ENCODE measurements around the gene SMYD1. TPM values are rescaled to one million over a fixed set of nuclear protein-coding genes. Genes with fewer than 3 reads are reported as not detected.

SMYD1 gene
- total RNA-seq, 1 experiment from 2014 or later: not detected

DNA sequence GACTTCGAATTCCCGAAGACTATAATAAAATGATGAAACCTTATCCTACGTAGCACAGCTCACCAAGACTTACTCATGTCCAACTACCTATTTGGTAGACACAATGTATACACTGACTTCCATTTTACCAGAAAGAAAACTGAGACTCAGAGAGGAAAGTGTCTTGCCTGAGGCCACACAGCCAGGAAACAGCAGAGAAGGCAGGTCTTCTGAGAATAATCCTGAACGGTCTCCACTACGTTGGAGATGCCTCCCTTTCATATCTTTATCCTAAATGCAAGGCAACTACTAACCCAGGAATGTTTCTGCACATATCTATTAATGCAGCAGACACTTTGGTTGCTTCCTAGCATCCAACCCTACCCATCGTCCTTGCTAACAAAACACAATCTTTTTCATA, 72.2 kb downstream of the SMYD1 start:
- intact Hi-C loops (cut with micrococcal nuclease; ENCODE audit: unreplicated experiment) (no loop called here), in situ Hi-C loops (cut with HindIII; ENCODE audit: low pct_unique_long_range_greater_than_20kb, low sequenced_read_pairs) (no loop called here)
- no peaks in the 10 kb centered on the region for H3K9me3 ChIP-seq (ENCODE audit: control insufficient read depth, insufficient read depth, low read depth, low read length)
- H3K4me1 ChIP-seq (ENCODE audit: control insufficient read depth, insufficient read depth, low read length): no peaks in the 10 kb centered on the region
- ATAC-seq: no peak
- no peak for DNase-seq (ENCODE audit: low read depth, low spot score)
- no peaks in the 10 kb centered on the region for H3K36me3 ChIP-seq (ENCODE audit: control insufficient read depth, insufficient read depth, low read length)
- TF ChIP-seq CTCF (IDR thresholded peaks at IDR 0.05): no peak
- TF ChIP-seq SIN3A (IDR thresholded peaks at IDR 0.05; ENCODE audit: borderline replicate concordance, insufficient read depth, low read depth, low read length): no peak
- no peak for TF ChIP-seq POLR2AphosphoS5 (IDR thresholded peaks at IDR 0.05; ENCODE audit: low read depth, low read length)
- no peak for TF ChIP-seq REST (IDR thresholded peaks at IDR 0.05; ENCODE audit: insufficient read depth in 1 of 2, low read depth in 2 of 2, low read length in 1 of 2)
- TF ChIP-seq TCF7L2 (IDR thresholded peaks at IDR 0.05; ENCODE audit: low read depth, low read length): no peak
- BruUV-seq (replicated peaks): no TSS peak
- POLR2A ChIA-PET: no interaction called here
- no peak overlapping the region for H3K4me3 ChIP-seq (ENCODE audit: low read depth in 2 of 2, low read length in 2 of 2)
- H3K27me3 ChIP-seq (ENCODE audit: control insufficient read depth, insufficient read depth, low read length): peaks cover 9% of the 10 kb centered on the region
- CTCF ChIA-PET: no interaction called here
- H3K27ac ChIP-seq (ENCODE audit: low read length): no peak overlapping the region

- no TSS peak for BruUV-seq (replicated peaks)
These were observed 74.3 kb downstream of the SMYD1 start for GRCh38 chr2:88141952-88142351.

More at GRCh38 chr2:88141952-88142351, 74.3 kb downstream of the SMYD1 start:
- no peak for ATAC-seq
- no peak for DNase-seq (ENCODE audit: low read depth, low spot score)
- ChIA-PET POLR2A (no interaction called here), CTCF (no interaction called here)
- intact Hi-C loops (cut with micrococcal nuclease; ENCODE audit: unreplicated experiment): no loop called here
- no peak for TF ChIP-seq POLR2AphosphoS5 (IDR thresholded peaks at IDR 0.05; ENCODE audit: low read depth, low read length)
- TF ChIP-seq TCF7L2 (IDR thresholded peaks at IDR 0.05; ENCODE audit: low read depth, low read length): no peak
- no peak for TF ChIP-seq REST (IDR thresholded peaks at IDR 0.05; ENCODE audit: insufficient read depth in 1 of 2, low read depth in 2 of 2, low read length in 1 of 2)
- TF ChIP-seq CTCF (IDR thresholded peaks at IDR 0.05): no peak
- no peak for TF ChIP-seq SIN3A (IDR thresholded peaks at IDR 0.05; ENCODE audit: borderline replicate concordance, insufficient read depth, low read depth, low read length)
- Histone ChIP-seq H3K4me1 (ENCODE audit: control insufficient read depth, insufficient read depth, low read length) (no peaks in the 10 kb centered on the region), H3K27me3 (ENCODE audit: control insufficient read depth, insufficient read depth, low read length) (peaks cover 5% of the 10 kb centered on the region), H3K36me3 (ENCODE audit: control insufficient read depth, insufficient read depth, low read length) (no peaks in the 10 kb centered on the region), H3K9me3 (ENCODE audit: control insufficient read depth, insufficient read depth, low read depth, low read length) (no peaks in the 10 kb centered on the region), H3K4me3 (ENCODE audit: low read depth in 2 of 2, low read length in 2 of 2) (no peak overlapping the region), H3K27ac (ENCODE audit: low read length) (no peak overlapping the region)
- in situ Hi-C loops (cut with HindIII; ENCODE audit: low pct_unique_long_range_greater_than_20kb, low sequenced_read_pairs): no loop called here

Measured in Panc1 (cell line).